Activated CD4-positive, alpha-beta memory T cell treated with anti-CD3 and anti-CD28 coated beads, Interleukin-2, amount 10 ng/mL, durations not matched to agents 7 days and 5 days (primary cell): ENCODE results near the gene LYL1. TPM values are rescaled to one million over a fixed set of nuclear protein-coding genes. Genes with fewer than 3 reads are reported as not detected.

Experiments
- CTCF ChIA-PET: fragments of 350-600 bp; sonication (Branson Sonifier 250); formaldehyde crosslinking; loops from one replicate; lab custom pipeline; 2021; ENCODE audit warnings: antibody characterized with exemption, inconsistent platforms; lab: Charles Lee
- POLR2A ChIA-PET: fragments of 350-600 bp; sonication (Branson Sonifier 250); formaldehyde crosslinking; loops from one replicate; lab custom pipeline; 2021; ENCODE audit warnings: antibody characterized with exemption; lab: Charles Lee
- DNase-seq: peaks from one replicate; pipeline ENCODE4 v3.0.0-alpha.2; 2020
- H3K27ac Mint-ChIP-seq: one replicate; pipeline ENCODE4 v1.8.0; 2021; ENCODE audit warnings: mild to moderate bottlenecking, mixed read lengths
- H3K27me3 Mint-ChIP-seq: one replicate; pipeline ENCODE4 v1.8.0; 2021; ENCODE audit warnings: mixed read lengths
- H3K36me3 Mint-ChIP-seq: one replicate; pipeline ENCODE4 v1.8.0; 2021; ENCODE audit warnings: low read depth, mixed read lengths
- H3K4me1 Mint-ChIP-seq: one replicate; pipeline ENCODE4 v1.8.0; 2021; ENCODE audit warnings: mixed read lengths
- H3K4me3 Mint-ChIP-seq: one replicate; pipeline ENCODE4 v1.8.0; 2021; ENCODE audit warnings: mild to moderate bottlenecking, mixed read lengths
- H3K9me3 Mint-ChIP-seq: one replicate; pipeline ENCODE4 v1.8.0; 2021; ENCODE audit warnings: mixed read lengths
- total RNA-seq, 2 experiments: library from RNA; stranded (reverse); gene quantifications; one replicate each; pipeline ENCODE4 v1.2.3, GENCODE V29; 2021

Gene LYL1
- total RNA-seq, 2 experiments from 2014 or later: 5.7 to 6.2 TPM

- DNase-seq: no peak
- Mint-ChIP-seq H3K4me3 (no peak overlapping the region), H3K27ac (no peak overlapping the region), H3K4me1 (no peaks in the 10 kb centered on the region), H3K9me3 (no peaks in the 10 kb centered on the region), H3K27me3 (peaks cover 9% of the 10 kb centered on the region), H3K36me3 (no peaks in the 10 kb centered on the region)
- POLR2A ChIA-PET: no interaction called here
- CTCF ChIA-PET: interaction anchor here (1.3 to 2.0 kb wide), 3 partner anchors 25 to 121 kb away, joined by 5 to 8 read pairs (median 7); no protein-coding TSS in a partner anchor
These were observed 16.3 kb downstream of the LYL1 start for GRCh38 chr19:13086341-13086740.

- Mint-ChIP-seq H3K9me3 (no peaks in the 10 kb centered on the region), H3K27ac (no peak overlapping the region), H3K4me3 (no peak overlapping the region), H3K36me3 (no peaks in the 10 kb centered on the region), H3K27me3 (peaks cover 9% of the 10 kb centered on the region), H3K4me1 (no peaks in the 10 kb centered on the region)
- no peak for DNase-seq
- POLR2A ChIA-PET: no interaction called here
- CTCF ChIA-PET: interaction anchor here (1.3 to 2.0 kb wide), 4 partner anchors 9 to 120 kb away, joined by 5 to 8 read pairs (median 6); no protein-coding TSS in a partner anchor
These were observed 17.0 kb downstream of the LYL1 start for GRCh38 chr19:13085666-13086065.

GRCh38 chr19:13083627-13084026, 19.0 kb downstream of the LYL1 start:
- CTCF ChIA-PET: interaction anchor here (2.0 kb wide), 1 partner anchor 11 kb away, joined by 5 read pairs; no protein-coding TSS in a partner anchor
- DNase-seq: no peak

GRCh38 chr19:13083008-13083404, 19.7 kb downstream of the LYL1 start:
- Mint-ChIP-seq H3K4me3 (no peak overlapping the region), H3K27me3 (peaks cover 9% of the 10 kb centered on the region), H3K36me3 (no peaks in the 10 kb centered on the region), H3K27ac (no peak overlapping the region), H3K9me3 (no peaks in the 10 kb centered on the region), H3K4me1 (no peaks in the 10 kb centered on the region)
- ChIA-PET CTCF (interaction anchor here (0.7 to 2.0 kb wide), 2 partner anchors 11 to 21 kb away, joined by 3 to 5 read pairs; no protein-coding TSS in a partner anchor), POLR2A (interaction anchor here (1.4 kb wide), 1 partner anchor 11 kb away, joined by 3 read pairs; no protein-coding TSS in a partner anchor)
- no peak for DNase-seq

More at GRCh38 chr19:13083627-13084026, 19.0 kb downstream of the LYL1 start:
- Mint-ChIP-seq H3K27ac (no peak overlapping the region), H3K4me3 (no peak overlapping the region), H3K36me3 (no peaks in the 10 kb centered on the region), H3K4me1 (no peaks in the 10 kb centered on the region), H3K9me3 (no peaks in the 10 kb centered on the region), H3K27me3 (peaks cover 9% of the 10 kb centered on the region)
- POLR2A ChIA-PET: no interaction called here

GRCh38 chr19:13082192-13083007, 20.3 kb downstream of the LYL1 start:
- H3K4me3 Mint-ChIP-seq: no peak overlapping the region
- POLR2A ChIA-PET: interaction anchor here (1.4 kb wide), 1 partner anchor 11 kb away, joined by 3 read pairs; no protein-coding TSS in a partner anchor
- no peaks in the 10 kb centered on the region for H3K36me3 Mint-ChIP-seq
- peaks cover 9% of the 10 kb centered on the region for H3K27me3 Mint-ChIP-seq
- no peaks in the 10 kb centered on the region for H3K4me1 Mint-ChIP-seq
- CTCF ChIA-PET: interaction anchor here (0.7 to 2.0 kb wide), 2 partner anchors 12 to 21 kb away, joined by 3 to 5 read pairs; no protein-coding TSS in a partner anchor
- no peaks in the 10 kb centered on the region for H3K9me3 Mint-ChIP-seq
- no peak for DNase-seq
- no peak overlapping the region for H3K27ac Mint-ChIP-seq

GRCh38 chr19:13079542-13079986, 23.1 kb downstream of the LYL1 start:
- Mint-ChIP-seq H3K36me3 (no peaks in the 10 kb centered on the region), H3K27ac (no peak overlapping the region), H3K27me3 (peaks cover 3% of the 10 kb centered on the region), H3K4me3 (no peak overlapping the region), H3K4me1 (no peaks in the 10 kb centered on the region), H3K9me3 (no peaks in the 10 kb centered on the region)
- POLR2A ChIA-PET: no interaction called here
- DNase-seq: no peak
- CTCF ChIA-PET: interaction anchor here (0.7 to 1.4 kb wide), 2 partner anchors 14 to 102 kb away, joined by 3 read pairs; no protein-coding TSS in a partner anchor

- Mint-ChIP-seq H3K36me3 (no peaks in the 10 kb centered on the region), H3K4me3 (no peak overlapping the region), H3K4me1 (no peaks in the 10 kb centered on the region), H3K27me3 (no peaks in the 10 kb centered on the region), H3K9me3 (no peaks in the 10 kb centered on the region), H3K27ac (no peak overlapping the region)
- ChIA-PET CTCF (interaction anchor here (0.7 to 2.2 kb wide), 3 partner anchors 15 to 102 kb away, joined by 3 to 6 read pairs (median 3); no protein-coding TSS in a partner anchor), POLR2A (no interaction called here)
- no peak for DNase-seq
These were observed 23.6 kb downstream of the LYL1 start for GRCh38 chr19:13078897-13079541.

- no peak for DNase-seq
- no peak overlapping the region for H3K4me3 Mint-ChIP-seq
- H3K27ac Mint-ChIP-seq: no peak overlapping the region
- no peaks in the 10 kb centered on the region for H3K4me1 Mint-ChIP-seq
- ChIA-PET CTCF (interaction anchor here (2.2 kb wide), 1 partner anchor 17 kb away, joined by 6 read pairs; no protein-coding TSS in a partner anchor), POLR2A (no interaction called here)
- H3K36me3 Mint-ChIP-seq: no peaks in the 10 kb centered on the region
- no peaks in the 10 kb centered on the region for H3K9me3 Mint-ChIP-seq
- no peaks in the 10 kb centered on the region for H3K27me3 Mint-ChIP-seq
These were observed 24.3 kb downstream of the LYL1 start for GRCh38 chr19:13078381-13078780.

GRCh38 chr19:13077240-13077639, 25.4 kb downstream of the LYL1 start:
- no peaks in the 10 kb centered on the region for H3K9me3 Mint-ChIP-seq
- H3K27me3 Mint-ChIP-seq: no peaks in the 10 kb centered on the region
- no peak for DNase-seq
- no peak overlapping the region for H3K4me3 Mint-ChIP-seq
- POLR2A ChIA-PET: no interaction called here
- no peaks in the 10 kb centered on the region for H3K36me3 Mint-ChIP-seq
- H3K4me1 Mint-ChIP-seq: no peaks in the 10 kb centered on the region
- CTCF ChIA-PET: interaction anchor here (2.2 kb wide), 1 partner anchor 16 kb away, joined by 6 read pairs; no protein-coding TSS in a partner anchor
- H3K27ac Mint-ChIP-seq: no peak overlapping the region

GRCh38 chr19:13076787-13077186, 25.9 kb downstream of the LYL1 start:
- Mint-ChIP-seq H3K36me3 (no peaks in the 10 kb centered on the region), H3K9me3 (no peaks in the 10 kb centered on the region), H3K4me1 (no peaks in the 10 kb centered on the region), H3K4me3 (no peak overlapping the region), H3K27ac (no peak overlapping the region), H3K27me3 (no peaks in the 10 kb centered on the region)
- CTCF ChIA-PET: interaction anchor here (2.2 kb wide), 1 partner anchor 16 kb away, joined by 6 read pairs; no protein-coding TSS in a partner anchor
- POLR2A ChIA-PET: no interaction called here
- no peak for DNase-seq

GRCh38 chr19:13076320-13076719, 26.3 kb downstream of the LYL1 start:
- Mint-ChIP-seq H3K9me3 (no peaks in the 10 kb centered on the region), H3K4me1 (no peaks in the 10 kb centered on the region), H3K4me3 (no peak overlapping the region), H3K27ac (no peak overlapping the region), H3K36me3 (no peaks in the 10 kb centered on the region), H3K27me3 (no peaks in the 10 kb centered on the region)
- DNase-seq: no peak
- ChIA-PET CTCF (no interaction called here), POLR2A (no interaction called here)

GRCh38 chr19:13074378-13074777, 28.3 kb downstream of the LYL1 start:
- no peaks in the 10 kb centered on the region for H3K36me3 Mint-ChIP-seq
- H3K4me3 Mint-ChIP-seq: no peak overlapping the region
- H3K9me3 Mint-ChIP-seq: no peaks in the 10 kb centered on the region
- no peaks in the 10 kb centered on the region for H3K27me3 Mint-ChIP-seq
- DNase-seq: no peak
- H3K27ac Mint-ChIP-seq: no peak overlapping the region
- ChIA-PET CTCF (interaction anchor here (1.1 to 1.9 kb wide), 2 partner anchors 13 to 109 kb away, joined by 3 to 9 read pairs; no protein-coding TSS in a partner anchor), POLR2A (no interaction called here)
- no peaks in the 10 kb centered on the region for H3K4me1 Mint-ChIP-seq
